Myocyte (in vitro differentiated cells): ENCODE data around the gene BMP2. TPM values are rescaled to one million over a fixed set of nuclear protein-coding genes. Genes with fewer than 3 reads are reported as not detected.

Source experiments
- DNase-seq: peaks from one replicate; pipeline ENCODE4 v3.0.0-alpha.2; 2012; ENCODE audit warnings: low read depth
- polyA plus RNA-seq: library from polyadenylated mRNA; unstranded; fragments of >200 nt; gene quantifications from one replicate; pipeline ENCODE4 v1.2.1, GENCODE V29; 2012; ENCODE audit warnings: missing spikeins
- total RNA-seq: library from RNA; depleted of rRNA; stranded (reverse); fragments of >200 nt; gene quantifications from 2 replicates; pipeline ENCODE4 v1.2.3, GENCODE V29; 2014

BMP2 gene
- total RNA-seq, result 2.7 and 3.7 TPM in 2 replicates
- 0.14 TPM for polyA plus RNA-seq

GRCh38 chr20:6767536-6768227 is at the start of gene BMP2:
BMP2 (plus strand) TSS chr20:6767686; CDS start chr20:6770127, 2,441 bp downstream.
- DNase-seq, result peak; percentile 74

- DNase-seq, result no peak
Observed at GRCh38 chr20:6718662-6719368, 48.7 kb upstream of the BMP2 start.

GRCh38 chr20:6719369-6719721 is 48.1 kb upstream of the BMP2 start:
- no peak for DNase-seq

- no peak for DNase-seq
Observed at GRCh38 chr20:6726761-6727160, 40.7 kb upstream of the BMP2 start.

GRCh38 chr20:6730672-6731328 is 36.7 kb upstream of the BMP2 start:
- DNase-seq, result no peak

GRCh38 chr20:6732001-6732447 is 35.5 kb upstream of the BMP2 start:
- peak; percentile 7 for DNase-seq

- DNase-seq, result no peak
Observed at GRCh38 chr20:6732851-6733250, 34.6 kb upstream of the BMP2 start.

- DNase-seq, result no peak
Observed at GRCh38 chr20:6733965-6734364, 33.5 kb upstream of the BMP2 start.

- no peak for DNase-seq
Observed at GRCh38 chr20:6735942-6736845, 31.3 kb upstream of the BMP2 start.

GRCh38 chr20:6739406-6739805 is 28.1 kb upstream of the BMP2 start:
- no peak for DNase-seq

GRCh38 chr20:6740096-6740495 is 27.4 kb upstream of the BMP2 start:
- DNase-seq, result no peak

- no peak for DNase-seq
Observed at GRCh38 chr20:6744180-6744579, 23.3 kb upstream of the BMP2 start.

- DNase-seq, result no peak
Observed at GRCh38 chr20:6744805-6745204, 22.7 kb upstream of the BMP2 start.

GRCh38 chr20:6746901-6747609 is 20.4 kb upstream of the BMP2 start:
- DNase-seq, result no peak

GRCh38 chr20:6750438-6750837 is 17.0 kb upstream of the BMP2 start:
- no peak for DNase-seq

- DNase-seq, result no peak
Observed at GRCh38 chr20:6756693-6757595, 10.5 kb upstream of the BMP2 start.

GRCh38 chr20:6764619-6765018 is 2.9 kb upstream of the BMP2 start:
- no peak for DNase-seq

- peak; percentile 74 for DNase-seq
Observed at GRCh38 chr20:6765469-6766058, 1.9 kb upstream of the BMP2 start.

- DNase-seq, result no peak
Observed at GRCh38 chr20:6766433-6766832, 1.1 kb upstream of the BMP2 start.
